Right atrium auricular region (tissue), 2 donors: ENCODE results near the gene BORCS8. TPM values are rescaled to one million over a fixed set of nuclear protein-coding genes. Genes with fewer than 3 reads are reported as not detected.

Experiments used
- DNase-seq: peaks from one replicate; pipeline ENCODE4 v3.0.0-alpha.2; 2019; ENCODE audit warnings: low spot score
- H3K27ac ChIP-seq, 2 donors: fragments of 200-600 bp; sonication (generic); 1 replicate in 1 of 2; 2 replicates in 1 of 2; pipeline ENCODE4 v1.5.1; 2016 to 2019
- H3K27me3 ChIP-seq, 2 donors: fragments of 200-600 bp; sonication (generic); one replicate each; pipeline versions ENCODE4 v1.5.1 to v1.6.0; 2017 to 2019
- H3K36me3 ChIP-seq: fragments of 200-600 bp; sonication (generic); one replicate; pipeline ENCODE4 v1.5.1; 2016
- H3K4me1 ChIP-seq, 2 donors: fragments of 200-600 bp; sonication (generic); one replicate each; pipeline versions ENCODE4 v1.5.1 to v1.6.0; 2017 to 2019
- H3K4me3 ChIP-seq, 2 donors: fragments of 200-600 bp; sonication (generic); 1 replicate in 1 of 2; 2 replicates in 1 of 2; pipeline ENCODE4 v1.5.1; 2017 to 2019; ENCODE audit warnings: mild to moderate bottlenecking in 1 of 2, moderate library complexity in 1 of 2
- H3K9me3 ChIP-seq, 2 donors: fragments of 200-600 bp; sonication (generic); one replicate each; pipeline ENCODE4 v1.5.1; 2019
- total RNA-seq, 2 donors: library from RNA; depleted of rRNA; stranded (reverse); fragments of >200 nt; gene quantifications; one replicate each; pipeline ENCODE4 v1.1.0, GENCODE V29; 2016
- TF ChIP-seq, protein P1 (sequence below), 2 donors: fragments of 200-600 bp; sonication (generic); IDR thresholded peaks; one replicate each; pipeline ENCODE4 v1.5.1; 2019; ENCODE audit warnings: antibody characterized with exemption in 2 of 2

BORCS8 gene
- total RNA-seq, 2 donors from 2014 or later, result 16.5 to 20.0 TPM

DNA sequence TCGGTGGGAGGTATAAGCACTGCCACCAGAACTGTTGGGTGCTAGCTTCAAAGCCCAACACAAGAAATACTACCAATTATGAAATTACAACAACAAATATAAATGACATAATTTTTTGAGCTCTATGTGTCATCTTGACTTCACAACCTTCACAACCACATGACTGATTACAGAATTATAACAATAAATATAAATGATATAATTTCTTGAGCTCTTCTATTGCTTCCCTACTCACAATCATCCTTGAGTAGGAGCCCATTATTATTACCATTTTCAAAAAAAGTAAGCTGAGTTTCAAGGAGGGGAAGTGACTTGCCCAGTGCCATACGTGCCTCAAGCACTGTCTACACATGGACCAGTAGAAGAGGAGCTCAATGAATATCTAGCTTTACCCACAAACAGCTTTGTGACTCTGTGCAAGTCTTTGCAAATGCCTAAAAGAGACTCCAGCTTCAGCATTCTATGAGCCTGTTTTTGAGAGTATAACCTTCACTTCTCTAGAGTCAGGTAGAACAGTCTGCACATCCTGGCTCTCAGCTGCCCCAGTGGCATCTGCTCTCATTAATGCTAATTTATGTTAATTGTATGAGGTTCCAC lies 42.4 kb upstream of the BORCS8 start:
- no peaks in the 10 kb centered on the region for H3K27me3 ChIP-seq
- TF ChIP-seq, protein P1, sequence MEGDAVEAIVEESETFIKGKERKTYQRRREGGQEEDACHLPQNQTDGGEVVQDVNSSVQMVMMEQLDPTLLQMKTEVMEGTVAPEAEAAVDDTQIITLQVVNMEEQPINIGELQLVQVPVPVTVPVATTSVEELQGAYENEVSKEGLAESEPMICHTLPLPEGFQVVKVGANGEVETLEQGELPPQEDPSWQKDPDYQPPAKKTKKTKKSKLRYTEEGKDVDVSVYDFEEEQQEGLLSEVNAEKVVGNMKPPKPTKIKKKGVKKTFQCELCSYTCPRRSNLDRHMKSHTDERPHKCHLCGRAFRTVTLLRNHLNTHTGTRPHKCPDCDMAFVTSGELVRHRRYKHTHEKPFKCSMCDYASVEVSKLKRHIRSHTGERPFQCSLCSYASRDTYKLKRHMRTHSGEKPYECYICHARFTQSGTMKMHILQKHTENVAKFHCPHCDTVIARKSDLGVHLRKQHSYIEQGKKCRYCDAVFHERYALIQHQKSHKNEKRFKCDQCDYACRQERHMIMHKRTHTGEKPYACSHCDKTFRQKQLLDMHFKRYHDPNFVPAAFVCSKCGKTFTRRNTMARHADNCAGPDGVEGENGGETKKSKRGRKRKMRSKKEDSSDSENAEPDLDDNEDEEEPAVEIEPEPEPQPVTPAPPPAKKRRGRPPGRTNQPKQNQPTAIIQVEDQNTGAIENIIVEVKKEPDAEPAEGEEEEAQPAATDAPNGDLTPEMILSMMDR (IDR thresholded peaks at IDR 0.05), result no peak
- no peaks in the 10 kb centered on the region for H3K4me1 ChIP-seq
- no peak overlapping the region for H3K27ac ChIP-seq
- no peak for DNase-seq
- H3K9me3 ChIP-seq, result peaks cover 18 to 32% of the 10 kb centered on the region in 2 donors
- H3K36me3 ChIP-seq, result no peaks in the 10 kb centered on the region
- no peak overlapping the region for H3K4me3 ChIP-seq

DNA sequence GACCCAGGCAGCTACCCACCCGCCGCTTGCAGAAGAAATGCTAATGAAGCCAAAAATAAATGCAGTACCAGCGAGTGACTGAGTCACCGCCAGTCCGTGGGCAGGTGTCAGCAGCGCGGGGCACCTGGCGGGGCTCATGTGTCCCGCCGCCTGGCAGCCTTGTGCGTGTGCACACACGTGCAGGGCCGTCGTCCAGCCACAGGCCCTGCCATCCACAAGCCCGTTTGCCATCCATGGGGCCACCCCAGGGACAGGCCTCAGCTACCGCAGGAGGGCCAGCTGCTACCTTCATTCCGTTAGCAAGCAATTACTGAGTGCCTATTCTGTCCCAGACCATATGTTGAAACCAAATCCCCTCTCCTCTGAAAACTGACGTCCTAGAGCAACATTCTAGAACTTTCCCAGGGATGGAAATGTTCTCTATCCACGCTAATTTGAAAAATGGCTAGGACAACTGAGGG lies 40.3 kb upstream of the BORCS8 start:
- Histone ChIP-seq H3K4me3 (no peak overlapping the region), H3K27me3 (no peaks in the 10 kb centered on the region), H3K27ac (no peak overlapping the region), H3K9me3 (peaks cover 18 to 32% of the 10 kb centered on the region in 2 donors), H3K36me3 (no peaks in the 10 kb centered on the region), H3K4me1 (no peaks in the 10 kb centered on the region)
- DNase-seq, result no peak
- TF ChIP-seq, protein P1 (IDR thresholded peaks at IDR 0.05), result no peak

GRCh38 chr19:19230999-19231398 lies 39.0 kb upstream of the BORCS8 start:
- TF ChIP-seq, protein P1 (IDR thresholded peaks at IDR 0.05), result no peak
- Histone ChIP-seq H3K4me1 (no peaks in the 10 kb centered on the region), H3K4me3 (no peak overlapping the region), H3K27ac (no peak overlapping the region), H3K36me3 (no peaks in the 10 kb centered on the region), H3K27me3 (no peaks in the 10 kb centered on the region), H3K9me3 (peaks cover 18 to 28% of the 10 kb centered on the region in 2 donors)
- DNase-seq, result no peak

- Histone ChIP-seq H3K4me1 (peaks cover 0 to 9% of the 10 kb centered on the region in 2 donors), H3K9me3 (peaks cover 13 to 15% of the 10 kb centered on the region in 2 donors), H3K4me3 (no peak overlapping the region), H3K27me3 (peaks cover 5 to 9% of the 10 kb centered on the region in 2 donors), H3K36me3 (no peaks in the 10 kb centered on the region), H3K27ac (no peak overlapping the region)
- no peak for DNase-seq
- TF ChIP-seq, protein P1 (IDR thresholded peaks at IDR 0.05), result no peak
Measured at GRCh38 chr19:19229701-19230100, 37.7 kb upstream of the BORCS8 start.

DNA sequence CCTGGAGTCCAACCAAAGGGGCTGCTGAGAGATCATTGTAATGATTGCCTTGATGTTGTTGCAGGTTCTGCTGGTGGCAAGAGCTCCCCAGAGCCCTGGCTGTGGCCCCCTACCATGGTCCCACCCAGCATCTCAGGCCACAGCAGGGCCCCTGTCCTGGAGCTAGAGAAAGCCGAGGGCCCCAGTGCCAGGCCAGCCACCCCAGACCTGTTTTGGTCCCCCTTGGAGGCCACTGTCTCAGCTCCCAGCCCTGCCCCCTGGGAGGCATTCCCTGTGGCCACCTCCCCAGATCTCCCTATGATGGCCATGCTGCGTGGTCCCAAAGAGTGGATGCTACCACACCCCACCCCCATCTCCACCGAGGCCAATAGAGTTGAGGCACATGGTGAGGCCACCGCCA lies 35.3 kb upstream of the BORCS8 start:
- no peak for DNase-seq
- no peak overlapping the region for H3K27ac ChIP-seq
- peaks cover 10% of the 10 kb centered on the region in 2 donors for H3K27me3 ChIP-seq
- H3K4me1 ChIP-seq, result peaks cover 0 to 11% of the 10 kb centered on the region in 2 donors
- TF ChIP-seq, protein P1 (IDR thresholded peaks at IDR 0.05), result no peak
- H3K9me3 ChIP-seq, result no peaks in the 10 kb centered on the region
- no peaks in the 10 kb centered on the region for H3K36me3 ChIP-seq
- no peak overlapping the region for H3K4me3 ChIP-seq

DNA sequence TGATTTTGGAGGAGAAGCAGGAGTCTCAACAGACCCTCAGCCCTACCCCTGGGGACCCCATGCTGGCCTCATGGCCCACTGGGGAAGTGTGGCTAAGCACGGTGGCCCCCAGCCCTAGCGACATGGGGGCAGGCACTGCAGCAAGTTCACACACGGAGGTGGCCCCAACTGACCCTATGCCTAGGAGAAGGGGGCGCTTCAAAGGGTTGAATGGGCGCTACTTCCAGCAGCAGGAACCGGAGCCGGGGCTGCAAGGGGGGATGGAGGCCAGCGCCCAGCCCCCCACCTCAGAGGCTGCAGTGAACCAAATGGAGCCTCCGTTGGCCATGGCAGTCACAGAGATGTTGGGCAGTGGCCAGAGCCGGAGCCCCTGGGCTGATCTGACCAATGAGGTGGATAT lies 34.7 kb upstream of the BORCS8 start:
- Histone ChIP-seq H3K4me3 (no peak overlapping the region), H3K36me3 (no peaks in the 10 kb centered on the region), H3K27me3 (peaks cover 10% of the 10 kb centered on the region in 2 donors), H3K9me3 (no peaks in the 10 kb centered on the region), H3K4me1 (peaks cover 0 to 11% of the 10 kb centered on the region in 2 donors), H3K27ac (no peak overlapping the region)
- no peak for DNase-seq
- TF ChIP-seq, protein P1 (IDR thresholded peaks at IDR 0.05), result no peak
